Esophagus (tissue), 2 donors: ENCODE measurements around the gene SUGCT. TPM values are rescaled to one million over a fixed set of nuclear protein-coding genes. Genes with fewer than 3 reads are reported as not detected.

ENCODE experiments used
- H3K27ac ChIP-seq, 2 donors: one replicate each; pipeline ENCODE4 v1.5.1; 2013; ENCODE audit warnings: low read depth in 2 of 2, mild to moderate bottlenecking in 2 of 2, inconsistent platforms in 1 of 2, low read length in 1 of 2, moderate library complexity in 1 of 2
- H3K27me3 ChIP-seq, 2 donors: one replicate each; pipeline ENCODE4 v1.6.1; 2013; ENCODE audit warnings: low read length in 2 of 2, control low read depth in 1 of 2, mild to moderate bottlenecking in 1 of 2; ENCODE audit not compliant: insufficient read depth in 2 of 2, control insufficient read depth in 1 of 2
- H3K36me3 ChIP-seq, 2 donors: one replicate each; pipeline ENCODE4 v1.6.1; 2013; ENCODE audit warnings: low read length in 1 of 2; ENCODE audit not compliant: control insufficient read depth in 2 of 2, insufficient read depth in 2 of 2
- H3K4me1 ChIP-seq, 2 donors: one replicate each; pipeline ENCODE4 v1.6.1; 2013; ENCODE audit warnings: low read length in 1 of 2; ENCODE audit not compliant: control insufficient read depth in 2 of 2, insufficient read depth in 2 of 2
- H3K4me3 ChIP-seq, 2 donors: one replicate each; pipeline ENCODE4 v1.5.1; 2013; ENCODE audit warnings: low read length in 2 of 2, mild to moderate bottlenecking in 2 of 2, low read depth in 1 of 2, moderate library complexity in 1 of 2
- H3K9me3 ChIP-seq, 2 donors: one replicate each; pipeline ENCODE4 v1.6.1; 2013; ENCODE audit warnings: mild to moderate bottlenecking in 2 of 2, low read depth in 1 of 2, low read length in 1 of 2, moderate library complexity in 1 of 2; ENCODE audit not compliant: control insufficient read depth in 2 of 2, insufficient read depth in 1 of 2
- WGBS, 2 donors: extraction: QIAGEN DNeasy Blood & Tissue Kit; methylation state at CpG; one replicate each; pipeline ENCODE4 v1.1.7; 2013; 5-methylcytosine and 5-hydroxymethylcytosine counted together
- polyA plus RNA-seq, 2 donors: library from polyadenylated mRNA; stranded (reverse); fragments of 200-250 nt; gene quantifications; one replicate each; pipeline ENCODE4 v1.2.3, GENCODE V29; 2013
- donor health status: healthy with polysubstance abuse.
- donor health status: Bipolar disorder and iron deficiency.

SUGCT gene
- polyA plus RNA-seq, 2 donors = 1.7 to 2.3 TPM

DNA sequence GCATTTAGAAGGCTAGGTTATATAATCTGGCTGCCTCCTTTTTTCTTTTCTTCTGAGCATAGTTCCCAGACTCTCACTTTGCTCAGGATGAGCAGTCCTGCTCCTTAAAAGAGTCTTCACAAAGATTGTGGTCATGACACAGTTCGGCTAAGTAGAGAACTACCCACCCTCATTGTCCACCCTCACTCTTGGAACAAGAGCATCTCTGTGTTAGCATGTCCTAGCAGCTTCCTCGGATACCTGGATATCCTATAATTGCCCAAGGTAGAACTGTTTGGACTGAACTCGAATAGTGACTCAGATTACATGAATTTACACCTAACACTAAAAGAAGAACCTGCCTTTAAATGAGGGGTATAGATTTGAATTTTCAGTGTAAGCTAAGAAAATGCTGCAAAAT is 572.0 kb downstream of the SUGCT start:
- Histone ChIP-seq H3K27me3 (no peaks in the 10 kb centered on the region), H3K27ac (no peak overlapping the region), H3K9me3 (no peaks in the 10 kb centered on the region), H3K36me3 (no peaks in the 10 kb centered on the region), H3K4me1 (peaks cover 0 to 2% of the 10 kb centered on the region in 2 donors), H3K4me3 (no peak overlapping the region)
- 46 to 68% methylated on average over 3 of the region's 3 CpGs for WGBS, 2 donors

DNA sequence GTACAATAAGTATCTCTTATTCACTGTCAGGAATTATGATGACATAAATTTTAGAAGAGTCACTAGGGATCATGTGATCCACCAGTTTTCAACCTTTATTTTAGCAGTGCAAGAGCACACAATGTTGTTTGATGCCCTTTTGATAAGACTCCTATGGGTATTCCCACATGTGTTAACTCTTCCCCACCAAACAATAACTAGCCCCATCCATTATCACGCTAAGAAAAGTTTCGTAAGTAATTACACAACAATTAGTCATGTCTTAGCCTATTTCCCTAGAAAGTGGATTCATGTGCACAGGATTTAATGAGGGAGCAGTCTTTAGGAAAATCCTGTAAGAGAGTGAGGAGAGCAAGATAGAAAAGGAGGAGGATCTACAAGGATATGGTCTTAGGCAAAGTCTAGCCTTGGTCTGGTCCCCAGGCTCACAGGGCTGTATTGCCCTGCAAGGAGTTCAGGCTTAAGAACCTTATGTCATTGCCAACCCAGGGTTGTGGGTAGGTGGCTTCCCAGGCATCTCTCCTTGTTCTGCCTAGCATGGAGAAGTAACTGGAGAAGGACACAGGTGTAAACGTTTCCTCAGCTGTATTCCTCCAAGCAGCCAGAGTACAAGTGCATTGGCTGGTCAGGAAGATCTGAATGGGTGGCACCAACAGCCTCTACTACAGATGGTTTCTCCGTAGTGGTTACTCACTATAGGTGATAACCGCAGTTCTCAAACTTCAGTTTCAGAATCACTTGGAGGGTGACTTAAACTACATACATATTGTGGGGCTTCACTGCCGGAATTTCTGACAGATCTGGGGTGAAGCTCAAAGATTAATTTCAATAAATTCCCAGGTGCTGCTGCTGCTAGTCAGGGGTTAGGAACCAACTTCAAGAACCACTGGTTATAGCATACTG is 574.5 kb downstream of the SUGCT start:
- no peak overlapping the region for H3K4me3 ChIP-seq
- no peaks in the 10 kb centered on the region for H3K36me3 ChIP-seq
- 74 to 75% methylated on average over 6 of the region's 6 CpGs for WGBS, 2 donors
- H3K27ac ChIP-seq = no peak overlapping the region
- no peaks in the 10 kb centered on the region for H3K9me3 ChIP-seq
- peaks cover 0 to 2% of the 10 kb centered on the region in 2 donors for H3K4me1 ChIP-seq
- H3K27me3 ChIP-seq = no peaks in the 10 kb centered on the region

DNA sequence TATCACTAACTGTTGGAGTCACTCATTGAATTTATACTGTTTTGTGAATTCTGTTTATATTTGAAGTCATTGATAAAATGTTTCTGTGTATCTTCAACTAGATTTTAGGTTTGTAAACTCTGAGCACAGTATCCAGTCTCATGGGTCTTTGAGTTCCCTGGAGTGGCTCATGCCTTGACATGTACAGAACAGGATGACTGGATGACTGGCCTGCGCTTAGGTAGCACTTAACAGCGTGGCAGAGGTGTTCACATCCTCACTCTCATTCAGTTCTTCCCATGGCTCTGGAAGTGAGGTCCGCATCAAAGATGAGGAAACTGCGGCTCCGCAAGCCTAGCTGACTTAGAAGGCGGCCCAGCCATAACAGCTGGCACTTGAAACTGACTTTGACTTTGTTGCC is 576.9 kb downstream of the SUGCT start:
- Histone ChIP-seq H3K27ac (no peak overlapping the region), H3K4me3 (no peak overlapping the region), H3K4me1 (peaks cover 0 to 2% of the 10 kb centered on the region in 2 donors), H3K27me3 (no peaks in the 10 kb centered on the region), H3K9me3 (no peaks in the 10 kb centered on the region), H3K36me3 (no peaks in the 10 kb centered on the region)
- 91 to 98% methylated on average over 6 of the region's 6 CpGs for WGBS, 2 donors

DNA sequence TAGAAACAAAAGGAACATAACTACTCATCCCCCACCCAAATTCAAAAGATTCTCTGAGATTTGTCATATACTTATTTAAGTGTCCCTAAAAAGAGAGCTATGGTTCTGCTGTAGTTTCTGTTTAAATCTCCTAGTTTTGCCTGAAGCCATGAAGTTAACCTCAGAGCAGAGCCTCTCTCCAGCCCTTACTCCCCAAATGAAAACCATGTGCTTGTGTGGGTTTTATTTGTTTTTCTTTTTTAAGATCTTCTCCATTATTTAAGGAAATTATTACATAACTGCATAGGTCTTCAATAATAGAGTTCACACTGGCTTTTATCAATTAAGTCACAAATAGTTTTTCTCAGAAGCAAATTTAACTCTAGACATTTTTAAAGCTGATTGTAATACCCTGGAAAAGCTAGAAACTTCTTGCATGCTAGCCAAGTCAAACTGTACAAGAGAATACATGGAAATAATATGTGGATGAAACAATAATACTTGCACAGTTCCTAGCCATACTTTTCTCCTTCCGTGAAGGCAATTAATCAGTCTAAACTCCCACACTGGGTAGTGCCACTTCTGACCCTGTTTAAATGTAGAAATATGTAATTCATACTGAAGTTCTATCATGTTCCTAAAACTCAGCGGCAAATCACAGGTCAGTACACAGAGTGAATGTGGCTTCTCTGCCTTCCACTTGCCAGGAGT is 579.7 kb downstream of the SUGCT start:
- Histone ChIP-seq H3K4me3 (no peak overlapping the region), H3K9me3 (no peaks in the 10 kb centered on the region), H3K27ac (no peak overlapping the region), H3K36me3 (no peaks in the 10 kb centered on the region), H3K27me3 (no peaks in the 10 kb centered on the region), H3K4me1 (no peaks in the 10 kb centered on the region)
- 58 to 61% methylated on average over 2 of the region's 2 CpGs for WGBS, 2 donors

DNA sequence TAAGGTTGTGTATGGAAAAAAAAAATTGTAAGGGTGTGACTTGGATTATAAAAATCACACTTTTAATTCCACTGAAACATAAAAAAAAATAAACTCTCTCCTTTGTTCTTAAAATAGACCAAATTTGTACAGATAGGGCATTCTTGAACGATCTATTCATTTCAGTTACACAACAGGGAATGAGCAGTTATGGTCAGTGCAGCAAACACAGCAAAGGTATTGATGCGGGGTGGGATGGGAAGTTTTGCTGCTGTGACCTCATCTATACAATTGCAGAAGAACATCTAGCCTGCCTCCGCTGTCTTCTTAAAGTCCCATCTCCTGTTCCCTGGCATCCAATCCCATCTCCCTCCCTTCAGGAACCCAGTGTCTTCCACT is 580.2 kb downstream of the SUGCT start:
- no peak overlapping the region for H3K4me3 ChIP-seq
- no peaks in the 10 kb centered on the region for H3K4me1 ChIP-seq
- no peaks in the 10 kb centered on the region for H3K36me3 ChIP-seq
- H3K27ac ChIP-seq = no peak overlapping the region
- no peaks in the 10 kb centered on the region for H3K9me3 ChIP-seq
- WGBS, 2 donors = 69 to 77% methylated on average over 3 of the region's 3 CpGs
- H3K27me3 ChIP-seq = no peaks in the 10 kb centered on the region

DNA sequence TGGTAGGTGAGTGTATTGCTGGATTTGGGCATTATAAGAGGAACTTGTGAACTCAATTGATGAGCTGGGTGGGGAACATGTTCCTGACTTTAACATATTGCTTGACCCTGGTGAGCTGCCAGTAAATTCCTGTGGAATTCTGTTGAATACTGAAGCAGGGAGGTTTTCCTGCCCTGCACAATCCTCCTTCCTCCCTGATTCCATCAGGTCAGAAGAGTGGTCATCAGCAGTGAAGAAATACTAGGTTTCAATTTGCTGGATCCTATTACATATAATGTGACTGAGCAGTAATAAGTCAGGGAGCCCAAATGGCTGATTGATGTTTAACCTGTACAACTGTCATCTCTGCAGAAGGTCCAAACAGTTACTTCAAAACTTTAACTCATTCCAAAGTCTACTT is 581.2 kb downstream of the SUGCT start:
- no peak overlapping the region for H3K4me3 ChIP-seq
- no peaks in the 10 kb centered on the region for H3K36me3 ChIP-seq
- no peak overlapping the region for H3K27ac ChIP-seq
- no peaks in the 10 kb centered on the region for H3K9me3 ChIP-seq
- no peaks in the 10 kb centered on the region for H3K27me3 ChIP-seq
- H3K4me1 ChIP-seq = no peaks in the 10 kb centered on the region

DNA sequence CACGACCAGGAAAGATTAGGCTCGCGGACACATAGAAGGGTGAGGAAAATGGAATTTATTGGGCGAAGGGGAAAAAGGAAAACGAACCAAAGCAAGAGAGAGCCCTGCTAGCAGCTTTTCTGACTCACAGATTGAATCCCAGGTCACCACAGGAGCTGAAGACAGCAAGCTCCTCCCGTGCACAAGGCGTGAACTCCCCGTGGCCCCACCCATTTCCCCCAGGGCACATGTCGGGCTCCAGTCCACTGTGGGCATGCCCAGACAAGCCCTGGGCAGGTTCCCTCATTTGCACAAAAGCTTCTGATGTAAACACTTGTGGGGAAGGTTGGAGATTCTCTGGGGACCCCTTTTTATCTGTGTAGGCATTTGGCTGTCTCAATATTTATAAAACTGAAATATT is 582.4 kb downstream of the SUGCT start:
- H3K27me3 ChIP-seq = no peaks in the 10 kb centered on the region
- H3K4me1 ChIP-seq = no peaks in the 10 kb centered on the region
- no peak overlapping the region for H3K27ac ChIP-seq
- H3K9me3 ChIP-seq = no peaks in the 10 kb centered on the region
- H3K36me3 ChIP-seq = no peaks in the 10 kb centered on the region
- no peak overlapping the region for H3K4me3 ChIP-seq
- 38 to 45% methylated on average over 9 of the region's 9 CpGs for WGBS, 2 donors

DNA sequence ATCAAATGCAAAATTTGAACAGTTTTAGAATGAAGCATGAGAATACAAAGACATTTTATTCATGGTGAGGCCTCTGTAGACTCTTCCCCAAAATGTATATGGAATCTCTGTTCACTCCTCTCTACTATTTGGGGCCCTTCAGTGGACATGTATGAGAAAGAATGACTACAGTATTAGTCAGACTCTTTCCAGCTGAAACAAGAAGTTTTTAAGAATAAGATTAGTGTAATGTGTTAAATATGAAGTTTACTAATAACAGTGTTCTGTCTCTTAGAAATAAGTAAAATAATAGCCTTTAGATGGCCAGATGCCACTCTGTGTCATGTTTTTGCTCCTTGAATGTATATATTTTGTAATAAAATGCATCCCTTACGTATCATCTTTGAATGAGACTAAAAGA is 585.6 kb downstream of the SUGCT start:
- Histone ChIP-seq H3K4me1 (no peaks in the 10 kb centered on the region), H3K27me3 (no peaks in the 10 kb centered on the region), H3K27ac (no peak overlapping the region), H3K9me3 (no peaks in the 10 kb centered on the region), H3K36me3 (no peaks in the 10 kb centered on the region), H3K4me3 (no peak overlapping the region)
- 93 to 95% methylated on average over 1 of the region's 1 CpG for WGBS, 2 donors

DNA sequence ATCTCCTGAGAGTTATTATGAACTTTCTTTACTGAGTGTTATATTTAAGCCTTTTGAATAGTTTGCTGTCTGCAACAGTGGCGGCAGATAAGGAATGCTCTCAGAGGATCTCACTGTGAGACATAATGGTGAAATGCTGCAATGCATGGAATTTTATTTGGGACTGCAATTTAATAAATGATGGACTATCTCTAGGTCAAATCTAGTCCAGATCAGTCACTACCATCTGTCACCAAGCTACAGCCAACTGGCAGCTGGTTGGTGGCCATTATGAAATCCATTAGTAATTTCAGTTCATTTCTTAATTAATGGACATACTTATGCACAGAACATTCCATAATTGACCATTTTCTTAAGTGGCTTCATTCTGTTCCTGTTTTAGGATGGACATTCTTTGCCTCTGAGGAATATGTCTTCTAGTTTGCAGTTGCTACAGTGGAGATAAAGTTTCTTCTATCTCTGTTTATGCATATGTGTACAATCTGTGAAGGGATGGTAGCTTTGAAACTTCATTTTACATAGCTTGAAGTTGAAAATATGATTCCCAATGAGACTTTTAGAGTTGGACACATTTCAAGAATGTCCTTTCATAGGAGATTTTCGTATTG is 586.6 kb downstream of the SUGCT start:
- WGBS, 2 donors = 73 to 80% methylated on average over 2 of the region's 2 CpGs
- H3K4me1 ChIP-seq = no peaks in the 10 kb centered on the region
- no peak overlapping the region for H3K4me3 ChIP-seq
- H3K27ac ChIP-seq = no peak overlapping the region
- H3K27me3 ChIP-seq = no peaks in the 10 kb centered on the region
- no peaks in the 10 kb centered on the region for H3K9me3 ChIP-seq
- H3K36me3 ChIP-seq = no peaks in the 10 kb centered on the region
